ENCODE results near the gene RAD50.
A peak's percentile ranks its signal among the peaks of the same experiment; 100 is the strongest.
"Not testable (repeated sequence)": the region's sequence is repeated elsewhere in the genome, so short reads cannot be mapped to it uniquely, and the experiment has no call there.

Gene RAD50

GRCh38 chr5:132556763-132557477 lies at the start of gene RAD50:
TSS of gene RAD50 (plus strand) at chr5:132556977. CDS start at chr5:132557325, 348 bp downstream.
- DNase-seq: peak; percentile 97

GRCh38 chr5:132510076-132510475 lies 46.7 kb upstream of the RAD50 start:
- DNase-seq: no peak

GRCh38 chr5:132513618-132514336 lies 43.0 kb upstream of the RAD50 start:
- not testable (repeated sequence) for DNase-seq

- not testable (repeated sequence) for DNase-seq
Measured at GRCh38 chr5:132522067-132522466, 34.7 kb upstream of the RAD50 start.

- not testable (repeated sequence) for DNase-seq
Measured at GRCh38 chr5:132524877-132525276, 31.9 kb upstream of the RAD50 start.

GRCh38 chr5:132525299-132525724 lies 31.5 kb upstream of the RAD50 start:
- no peak for DNase-seq

- DNase-seq: peak; percentile 86
Measured at GRCh38 chr5:132526290-132526973, 30.3 kb upstream of the RAD50 start.

GRCh38 chr5:132526974-132527564 lies 29.7 kb upstream of the RAD50 start:
- DNase-seq: peak; percentile 39

GRCh38 chr5:132528021-132528420 lies 28.8 kb upstream of the RAD50 start:
- no peak for DNase-seq

GRCh38 chr5:132528866-132529634 lies 27.7 kb upstream of the RAD50 start:
- DNase-seq: peak; percentile 72

- DNase-seq: no peak
Measured at GRCh38 chr5:132530946-132531345, 25.8 kb upstream of the RAD50 start.

- DNase-seq: no peak
Measured at GRCh38 chr5:132539716-132540115, 17.1 kb upstream of the RAD50 start.

GRCh38 chr5:132540149-132540548 lies 16.6 kb upstream of the RAD50 start:
- no peak for DNase-seq

GRCh38 chr5:132540764-132541163 lies 16.0 kb upstream of the RAD50 start:
- DNase-seq: no peak

- DNase-seq: no peak
Measured at GRCh38 chr5:132543472-132544201, 13.1 kb upstream of the RAD50 start, which contains the start of gene IL5. TSS of gene IL5 (minus strand) at chr5:132543522. CDS start at chr5:132543478, 44 bp downstream.

GRCh38 chr5:132546108-132546507 lies 10.7 kb upstream of the RAD50 start:
- DNase-seq: no peak

- DNase-seq: no peak
Measured at GRCh38 chr5:132547269-132547668, 9.5 kb upstream of the RAD50 start.

GRCh38 chr5:132548834-132549233 lies 7.9 kb upstream of the RAD50 start:
- DNase-seq: not testable (repeated sequence)

- peak; percentile 27 for DNase-seq
Measured at GRCh38 chr5:132549576-132549975, 7.2 kb upstream of the RAD50 start.

GRCh38 chr5:132556153-132556762 lies 519 bp upstream of the RAD50 start:
- no peak for DNase-seq

All from OCI-M1 (cell line).